ENCODE results near the gene MSL1.

Gene MSL1

DNA sequence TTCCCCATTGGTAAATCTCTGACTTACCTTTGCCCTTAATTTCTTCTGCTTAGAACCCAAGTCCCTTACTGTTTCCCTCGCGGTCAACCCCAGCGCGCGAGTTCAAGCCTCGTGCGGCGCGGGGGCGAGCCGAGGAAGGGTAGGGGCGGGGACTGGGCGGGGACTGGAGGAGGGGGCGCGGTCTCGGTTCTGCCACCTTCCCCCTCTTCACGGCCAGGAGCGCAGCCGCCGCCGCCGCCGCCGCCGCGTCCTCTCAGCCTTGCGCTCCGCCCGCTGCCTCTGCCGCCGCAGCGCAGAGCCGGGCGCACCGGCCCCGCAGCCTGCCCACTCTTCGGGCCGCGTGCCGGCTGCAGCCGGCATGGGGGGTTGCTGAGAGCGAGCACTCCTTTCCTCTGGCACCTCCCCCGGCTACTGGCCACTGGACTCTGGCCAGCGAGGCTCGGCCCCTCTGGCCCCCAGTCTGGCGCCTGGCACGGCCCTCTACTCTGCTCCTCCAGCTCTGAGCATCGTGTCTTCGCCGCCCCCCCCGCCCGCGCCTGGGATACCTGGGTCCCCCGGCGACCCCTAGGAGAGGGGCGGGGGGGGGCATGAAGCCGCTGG, 55.6 kb downstream of the MSL1 start, which contains the start of gene RAPGEFL1:
RAPGEFL1 (plus strand) TSS at position 196 of the 600 bp plus-strand sequence; CDS start at position 588, 392 bp downstream.
- DNase-seq = peak; percentile 88 to 91

DNA sequence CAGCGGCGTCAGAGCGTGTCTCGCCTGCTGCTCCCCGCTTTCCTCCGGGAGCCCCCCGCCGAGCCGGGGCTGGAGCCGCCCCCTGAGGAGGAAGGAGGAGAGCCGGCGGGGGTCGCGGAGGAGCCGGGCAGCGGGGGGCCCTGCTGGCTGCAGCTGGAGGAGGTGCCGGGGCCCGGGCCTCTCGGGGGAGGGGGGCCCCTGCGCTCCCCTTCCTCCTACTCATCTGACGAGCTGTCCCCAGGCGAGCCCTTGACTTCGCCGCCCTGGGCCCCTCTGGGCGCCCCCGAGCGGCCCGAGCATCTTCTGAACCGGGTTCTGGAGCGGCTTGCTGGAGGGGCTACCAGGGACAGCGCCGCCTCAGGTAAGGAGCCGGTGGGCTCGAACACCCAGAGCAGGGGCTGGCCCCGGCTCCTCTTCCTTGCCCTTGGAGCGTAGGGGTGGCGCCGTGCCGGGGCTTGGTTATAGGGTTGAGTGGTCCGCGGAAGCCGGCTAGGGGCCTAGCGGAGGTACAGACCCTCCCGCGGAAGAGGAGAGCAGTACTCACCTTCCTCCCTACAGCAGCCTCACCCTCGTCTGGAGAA, 56.3 kb downstream of the MSL1 start:
- no peak for DNase-seq

DNA sequence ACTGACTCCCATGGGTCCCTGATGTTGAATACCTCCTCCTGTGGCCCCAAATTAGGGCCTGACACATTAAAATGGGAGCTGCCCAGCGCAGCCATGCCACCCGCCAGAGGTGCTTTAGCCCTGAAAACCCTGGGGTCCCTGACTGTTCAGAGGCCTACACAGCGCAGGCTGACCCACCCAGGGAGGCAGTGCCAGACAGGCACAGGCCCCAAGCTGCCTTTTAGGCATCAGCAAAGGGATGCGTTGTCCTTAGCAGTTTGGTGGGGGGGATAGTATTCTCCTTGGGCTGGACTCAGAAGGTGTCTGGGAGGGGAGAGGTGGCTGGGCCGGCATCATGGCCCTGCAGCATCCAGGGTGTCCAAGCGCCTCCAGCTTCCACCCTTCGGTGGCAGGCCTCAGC, 56.9 kb downstream of the MSL1 start:
- no peak for DNase-seq

- DNase-seq = no peak
Observed at GRCh38 chr17:40179923-40180659, 58.3 kb downstream of the MSL1 start.

GRCh38 chr17:40180694-40181093, 58.9 kb downstream of the MSL1 start:
- DNase-seq = no peak

DNA sequence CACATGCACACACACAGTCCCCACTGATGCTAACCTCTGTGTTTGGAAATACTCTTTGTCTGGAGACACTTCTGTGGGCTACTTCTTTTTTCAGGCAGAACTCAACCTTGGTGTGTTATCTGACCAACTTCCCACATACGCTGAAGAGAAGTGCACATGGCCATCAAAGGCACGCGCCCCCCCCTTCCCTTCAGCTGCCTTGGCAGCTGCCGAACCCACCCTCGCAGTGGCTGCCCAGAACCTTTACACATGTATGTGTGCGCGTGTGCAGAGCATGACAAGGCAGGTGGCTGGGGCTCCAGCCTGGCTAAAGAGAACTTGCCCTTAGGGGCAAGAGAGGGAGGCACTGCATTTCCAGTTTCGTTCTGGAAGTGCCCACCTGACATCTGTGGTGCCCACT, 59.4 kb downstream of the MSL1 start:
- DNase-seq = no peak

DNA sequence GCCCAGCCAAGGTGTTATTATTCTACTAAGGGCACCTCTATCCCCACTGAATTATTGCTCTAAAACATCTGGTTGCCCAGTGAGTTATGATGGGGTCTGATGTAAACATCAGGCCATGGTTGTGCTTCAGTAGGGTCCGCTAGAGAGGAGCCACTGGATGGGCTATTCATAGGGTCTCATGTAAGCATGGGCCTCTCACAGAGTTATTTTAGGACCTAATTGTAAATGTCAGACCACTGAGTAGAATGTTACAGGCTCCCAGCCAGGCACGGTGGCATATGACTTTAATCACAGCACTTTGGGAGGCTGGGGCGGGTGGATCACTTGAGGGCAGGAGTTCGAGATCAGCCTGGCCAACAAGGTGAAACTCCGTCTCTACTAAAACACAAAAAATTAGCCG, 60.8 kb downstream of the MSL1 start:
- no peak for DNase-seq
